ENCODE data around the gene SUFU.
A peak's percentile ranks its signal among the peaks of the same experiment; 100 is the strongest.

SUFU gene

GRCh38 chr10:102631525-102632393 is 128.0 kb downstream of the SUFU start:
- Mint-ChIP-seq H3K9me3 (no peaks in the 10 kb centered on the region), H3K27me3 (ENCODE audit: low read depth) (no peaks in the 10 kb centered on the region), H3K4me1 (peaks cover 90% of the 10 kb centered on the region), H3K4me3 (peak overlapping the region in 1 of 3 experiments; percentile 53), H3K27ac (peak overlapping the region; percentile 97 to 100 (median 100)), H3K36me3 (ENCODE audit: low read depth) (peaks cover 14% of the 10 kb centered on the region)
- no peak for TF ChIP-seq CTCF (IDR thresholded peaks at IDR 0.05; ENCODE audit: unreplicated experiment in 3 of 3)

DNA sequence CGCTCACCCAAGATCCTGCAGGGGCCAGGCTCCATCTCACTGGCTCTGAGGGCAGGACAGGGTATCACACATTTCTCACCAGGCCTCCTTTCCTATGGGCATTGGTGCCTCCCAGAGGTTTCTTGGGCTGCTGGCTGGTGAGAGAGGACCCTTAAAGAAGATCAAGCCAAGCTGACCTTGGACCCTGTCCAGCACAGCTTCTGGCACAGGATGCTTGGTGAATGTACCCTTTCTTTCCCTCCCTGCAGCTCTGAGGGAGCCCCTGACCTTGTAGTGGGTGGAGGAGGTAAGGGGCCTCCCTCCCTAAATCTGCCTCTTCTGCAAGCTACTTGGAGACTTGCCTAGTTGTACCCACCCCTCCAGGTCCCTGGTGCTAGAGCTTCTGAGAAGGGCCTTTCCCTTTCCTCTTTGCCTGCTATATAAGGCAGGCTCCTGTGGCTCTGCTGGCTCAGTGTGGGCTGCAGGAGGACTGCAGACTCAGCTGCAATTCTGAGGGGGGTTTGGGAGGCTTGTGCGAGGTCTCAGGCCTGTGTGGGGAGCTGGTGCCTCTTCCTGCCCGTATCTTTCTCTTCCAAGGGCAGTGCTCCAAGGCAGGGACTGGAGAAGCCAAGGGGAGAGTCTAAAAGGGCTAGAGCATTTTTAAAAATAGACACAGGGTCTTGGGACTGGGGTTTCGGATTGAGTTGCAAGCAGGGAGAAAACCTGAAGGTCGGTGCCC is 128.8 kb downstream of the SUFU start:
- Mint-ChIP-seq H3K27me3 (ENCODE audit: low read depth) (no peaks in the 10 kb centered on the region), H3K36me3 (ENCODE audit: low read depth) (peaks cover 13% of the 10 kb centered on the region)

DNA sequence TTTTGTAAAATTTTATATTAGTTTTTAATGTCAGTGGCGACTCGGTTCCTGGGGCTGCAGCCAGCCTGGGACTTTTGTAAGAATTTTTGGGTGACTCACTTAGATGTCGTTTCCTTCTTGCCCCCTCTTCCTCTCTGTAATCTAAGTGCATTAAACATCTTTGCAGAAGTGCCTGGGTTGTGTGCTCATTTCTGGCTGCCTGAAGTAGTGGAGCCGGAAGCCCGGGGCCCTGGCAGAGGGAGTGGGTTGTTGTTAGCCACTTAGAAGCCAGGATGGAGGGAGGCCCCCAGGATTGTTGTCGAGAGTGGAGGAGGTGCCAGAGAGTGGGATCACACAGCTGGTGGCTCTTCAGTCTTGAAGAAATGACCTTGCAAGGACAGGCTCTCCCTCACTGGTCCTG is 129.5 kb downstream of the SUFU start:
- no peaks in the 10 kb centered on the region for H3K9me3 Mint-ChIP-seq
- H3K4me1 Mint-ChIP-seq, result peaks cover 75% of the 10 kb centered on the region
- H3K27ac Mint-ChIP-seq, result peak overlapping the region; percentile 97 to 100 (median 100)
- peaks cover 11% of the 10 kb centered on the region for H3K36me3 Mint-ChIP-seq (ENCODE audit: low read depth)
- H3K4me3 Mint-ChIP-seq, result peak overlapping the region; percentile 49 to 52 (median 50)
- H3K27me3 Mint-ChIP-seq (ENCODE audit: low read depth), result no peaks in the 10 kb centered on the region
- no peak for TF ChIP-seq CTCF (IDR thresholded peaks at IDR 0.05; ENCODE audit: unreplicated experiment in 3 of 3)

More for the DNA sequence above, 128.8 kb downstream of the SUFU start:
- H3K9me3 Mint-ChIP-seq, result no peaks in the 10 kb centered on the region
- H3K27ac Mint-ChIP-seq, result peak overlapping the region; percentile 97 to 100 (median 100)
- TF ChIP-seq CTCF (IDR thresholded peaks at IDR 0.05; ENCODE audit: unreplicated experiment in 3 of 3), result no peak
- peaks cover 82% of the 10 kb centered on the region for H3K4me1 Mint-ChIP-seq
- H3K4me3 Mint-ChIP-seq, result peak overlapping the region; percentile 53 to 72 (median 66)

- Mint-ChIP-seq H3K27me3 (ENCODE audit: low read depth) (no peaks in the 10 kb centered on the region), H3K9me3 (no peaks in the 10 kb centered on the region), H3K4me3 (peak overlapping the region in 1 of 3 experiments; percentile 52), H3K4me1 (peaks cover 69% of the 10 kb centered on the region), H3K36me3 (ENCODE audit: low read depth) (peaks cover 11% of the 10 kb centered on the region), H3K27ac (peak overlapping the region; percentile 97 to 100 (median 100))
- no peak for TF ChIP-seq CTCF (IDR thresholded peaks at IDR 0.05; ENCODE audit: unreplicated experiment in 3 of 3)
These were observed 130.1 kb downstream of the SUFU start for GRCh38 chr10:102633848-102634247.

DNA sequence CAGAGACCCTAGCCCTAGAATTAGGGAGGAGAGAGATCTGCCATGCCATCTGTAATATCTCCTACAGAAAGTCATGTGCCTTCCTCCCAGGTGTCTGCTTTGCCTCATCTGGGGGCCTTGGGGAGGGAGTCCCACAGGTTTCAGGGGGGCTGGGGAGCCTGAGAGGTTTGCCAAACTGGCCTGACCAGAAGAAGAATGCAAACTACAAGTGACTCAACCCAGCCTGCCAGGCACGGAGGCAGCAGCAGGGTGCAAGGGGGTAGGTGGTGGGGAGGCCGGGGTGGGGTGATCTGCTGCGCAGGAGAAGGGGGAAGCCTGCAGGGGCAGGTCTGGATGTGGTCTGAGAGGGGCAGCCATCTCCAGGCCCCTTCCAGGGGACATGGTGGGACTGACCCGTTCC is 130.9 kb downstream of the SUFU start:
- H3K9me3 Mint-ChIP-seq, result no peaks in the 10 kb centered on the region
- H3K27me3 Mint-ChIP-seq (ENCODE audit: low read depth), result no peaks in the 10 kb centered on the region
- peaks cover 61% of the 10 kb centered on the region for H3K4me1 Mint-ChIP-seq
- no peak for TF ChIP-seq CTCF (IDR thresholded peaks at IDR 0.05; ENCODE audit: unreplicated experiment in 3 of 3)
- H3K27ac Mint-ChIP-seq, result peak overlapping the region; percentile 97 to 100 (median 100)
- peaks cover 11% of the 10 kb centered on the region for H3K36me3 Mint-ChIP-seq (ENCODE audit: low read depth)
- H3K4me3 Mint-ChIP-seq, result no peak overlapping the region

Data from nephron (organoid).